Measurements from ENCODE around the gene TMEM25.
"Not testable (repeated sequence)": the region's sequence is repeated elsewhere in the genome, so short reads cannot be mapped to it uniquely, and the experiment has no call there.

Gene TMEM25

DNA sequence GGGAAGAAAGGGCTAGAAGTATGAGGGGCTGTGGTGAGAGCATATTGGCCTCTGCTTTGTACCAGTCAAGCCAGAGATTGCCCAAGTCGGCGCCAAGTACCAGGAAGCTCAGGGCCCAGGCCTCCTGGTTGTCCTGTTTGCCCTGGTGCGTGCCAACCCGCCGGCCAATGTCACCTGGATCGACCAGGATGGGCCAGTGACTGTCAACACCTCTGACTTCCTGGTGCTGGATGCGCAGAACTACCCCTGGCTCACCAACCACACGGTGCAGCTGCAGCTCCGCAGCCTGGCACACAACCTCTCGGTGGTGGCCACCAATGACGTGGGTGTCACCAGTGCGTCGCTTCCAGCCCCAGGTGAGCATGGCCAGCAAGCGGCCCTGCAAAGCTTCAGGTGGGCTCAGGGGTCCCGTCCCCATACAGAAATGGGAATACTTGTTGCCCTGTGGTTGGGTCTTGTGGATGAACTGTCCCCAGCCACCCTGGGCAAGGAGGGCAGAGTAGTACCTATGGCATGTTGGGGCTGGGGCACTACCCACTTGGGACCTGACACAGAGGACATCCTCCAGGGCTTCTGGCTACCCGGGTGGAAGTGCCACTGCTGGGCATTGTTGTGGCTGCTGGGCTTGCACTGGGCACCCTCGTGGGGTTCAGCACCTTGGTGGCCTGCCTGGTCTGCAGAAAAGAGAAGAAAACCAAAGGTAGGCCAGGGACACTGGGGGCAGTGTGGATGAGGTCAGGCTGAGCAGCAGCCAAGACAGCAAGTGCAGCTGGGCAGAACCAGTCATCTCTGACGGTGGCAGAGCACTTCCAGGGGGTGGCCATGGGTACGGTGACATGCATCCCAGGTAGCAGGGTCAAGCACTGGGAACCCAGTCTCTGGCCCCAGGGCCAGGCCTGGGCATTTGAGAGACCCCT, 2.1 kb downstream of the TMEM25 start:
- no peak for DNase-seq

- DNase-seq: no peak
Measured at GRCh38 chr11:118533769-118534729, 3.1 kb downstream of the TMEM25 start.

DNA sequence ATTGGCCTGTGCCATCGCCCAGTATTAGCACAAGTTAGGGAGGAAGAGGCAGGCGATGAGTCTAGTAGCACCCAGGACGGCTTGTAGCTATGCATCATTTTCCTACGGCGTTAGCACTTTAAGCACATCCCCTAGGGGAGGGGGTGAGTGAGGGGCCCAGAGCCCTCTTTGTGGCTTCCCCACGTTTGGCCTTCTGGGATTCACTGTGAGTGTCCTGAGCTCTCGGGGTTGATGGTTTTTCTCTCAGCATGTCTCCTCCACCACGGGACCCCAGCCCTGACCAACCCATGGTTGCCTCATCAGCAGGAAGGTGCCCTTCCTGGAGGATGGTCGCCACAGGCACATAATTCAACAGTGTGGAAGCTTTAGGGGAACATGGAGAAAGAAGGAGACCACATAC, 4.3 kb downstream of the TMEM25 start:
- DNase-seq: no peak

DNA sequence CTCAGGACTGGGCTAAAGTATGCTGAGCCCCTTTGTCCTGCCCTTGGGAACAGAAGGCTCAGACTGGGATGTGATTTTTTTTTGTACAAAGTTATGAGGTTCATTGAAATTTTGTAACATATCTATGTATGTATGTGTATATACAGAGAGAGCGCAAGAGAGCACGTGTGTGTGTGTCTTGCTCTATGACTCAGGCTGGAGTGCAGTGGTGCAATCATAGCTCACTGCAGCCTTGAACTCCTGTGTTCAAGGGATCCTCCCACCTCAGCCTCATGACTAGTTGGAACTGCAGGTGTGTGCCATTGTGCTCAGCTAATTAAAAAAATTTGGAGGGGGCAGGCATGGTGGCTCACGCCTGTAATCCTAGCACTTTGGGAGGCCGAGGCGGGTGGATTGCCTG, 5.7 kb downstream of the TMEM25 start:
- no peak for DNase-seq

GRCh38 chr11:118537409-118537980, 6.5 kb downstream of the TMEM25 start:
- DNase-seq: no peak

- no peak for DNase-seq
Measured at GRCh38 chr11:118544010-118544646, 13.1 kb downstream of the TMEM25 start.

DNA sequence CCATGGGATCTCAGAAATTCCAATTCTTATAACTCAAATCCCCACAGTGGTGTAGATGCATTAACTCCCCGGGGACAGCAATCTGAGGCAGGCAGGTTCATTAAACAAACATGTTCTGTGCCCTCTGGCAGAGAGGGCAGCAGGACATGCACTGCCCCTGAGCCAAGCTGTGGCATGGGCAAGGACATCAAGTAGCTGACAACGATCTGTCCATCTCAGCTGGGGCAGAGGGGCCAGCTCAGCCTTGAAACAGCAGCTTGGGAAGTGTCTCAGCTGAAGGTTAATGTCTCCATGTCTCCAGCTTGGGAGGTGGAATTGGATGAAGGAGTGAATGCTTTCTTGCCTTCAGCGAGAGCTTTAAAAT, 13.6 kb downstream of the TMEM25 start:
- DNase-seq: no peak

DNA sequence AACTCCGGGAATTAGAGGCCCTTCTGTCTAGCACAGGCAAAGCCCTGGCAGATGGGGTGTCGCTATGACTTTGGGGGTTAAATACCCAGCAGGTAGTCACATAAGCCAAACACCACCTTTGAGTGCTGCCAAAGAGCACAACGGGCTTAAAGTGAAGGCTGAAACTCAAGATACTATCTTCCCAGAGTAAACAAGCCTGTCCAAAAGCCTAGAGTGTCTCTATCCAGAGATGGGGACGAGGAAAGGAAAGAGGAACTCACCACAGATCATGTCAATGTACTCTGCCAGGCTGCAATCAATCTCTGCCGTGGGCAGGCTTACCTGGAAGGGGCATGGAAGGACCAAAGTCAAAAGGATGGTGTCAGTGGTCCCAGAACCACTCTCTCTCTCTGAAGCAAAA, 14.5 kb downstream of the TMEM25 start:
- DNase-seq: no peak

GRCh38 chr11:118547132-118547531, 16.1 kb downstream of the TMEM25 start:
- DNase-seq: no peak

DNA sequence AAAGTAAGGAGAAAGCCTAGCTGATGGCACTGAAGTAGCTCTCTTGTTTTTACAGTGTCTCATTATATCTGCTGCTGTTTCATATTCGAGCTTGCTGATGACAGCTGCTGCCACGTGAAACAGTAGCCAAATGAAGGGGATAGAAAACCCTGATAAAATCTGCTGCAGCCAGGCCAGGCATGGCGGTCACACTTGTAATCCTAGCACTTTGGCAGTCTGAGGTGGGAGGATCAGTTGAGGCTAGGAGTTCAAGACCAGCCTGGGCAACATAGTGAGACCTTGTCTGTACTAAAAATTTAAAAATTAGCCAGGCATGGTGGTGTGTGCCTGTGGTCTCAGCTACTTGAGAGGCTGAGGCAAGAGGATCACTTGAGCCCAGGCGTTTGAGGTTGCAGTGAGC, 21.3 kb downstream of the TMEM25 start:
- no peak for DNase-seq

DNA sequence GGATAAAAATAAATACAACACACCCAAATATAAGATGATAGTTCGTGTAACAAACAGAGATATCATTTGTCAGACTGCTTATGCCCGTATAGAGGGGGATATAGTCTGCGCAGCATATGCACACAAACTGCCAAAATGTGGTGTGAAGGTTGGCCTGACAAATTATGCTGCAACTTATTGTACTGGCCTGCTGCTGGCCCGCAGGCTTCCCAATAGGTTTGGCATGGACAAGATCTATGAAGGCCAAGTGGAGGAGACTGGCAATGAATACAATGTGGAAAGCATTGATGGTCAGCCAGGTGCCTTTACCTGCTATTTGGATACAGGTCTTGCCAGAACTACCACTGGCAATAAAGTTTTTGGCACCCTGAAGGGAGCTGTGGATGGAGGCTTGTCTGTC, 29.8 kb downstream of the TMEM25 start:
- no peak for DNase-seq

- no peak for DNase-seq
Measured at GRCh38 chr11:118565051-118565450, 34.1 kb downstream of the TMEM25 start.

DNA sequence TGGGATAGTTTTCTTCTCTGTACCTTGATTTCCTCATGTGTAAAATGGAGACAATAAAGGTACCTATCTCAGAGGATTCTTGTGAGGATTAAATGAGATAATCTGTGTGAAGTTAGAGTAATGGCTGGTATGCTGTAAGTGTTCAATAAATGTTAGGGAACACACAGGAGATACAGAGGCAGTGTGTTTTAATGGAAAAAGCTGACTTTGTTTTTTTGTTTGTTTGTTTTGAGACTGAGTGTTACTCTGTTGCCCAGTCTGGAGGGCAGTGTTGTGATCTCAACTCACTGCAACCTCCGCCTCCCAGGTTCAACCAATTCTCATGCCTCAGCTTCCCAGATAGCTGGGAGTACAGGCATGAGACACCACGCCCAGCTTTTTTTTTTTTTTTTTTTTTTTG, 38.7 kb downstream of the TMEM25 start:
- no peak for DNase-seq

DNA sequence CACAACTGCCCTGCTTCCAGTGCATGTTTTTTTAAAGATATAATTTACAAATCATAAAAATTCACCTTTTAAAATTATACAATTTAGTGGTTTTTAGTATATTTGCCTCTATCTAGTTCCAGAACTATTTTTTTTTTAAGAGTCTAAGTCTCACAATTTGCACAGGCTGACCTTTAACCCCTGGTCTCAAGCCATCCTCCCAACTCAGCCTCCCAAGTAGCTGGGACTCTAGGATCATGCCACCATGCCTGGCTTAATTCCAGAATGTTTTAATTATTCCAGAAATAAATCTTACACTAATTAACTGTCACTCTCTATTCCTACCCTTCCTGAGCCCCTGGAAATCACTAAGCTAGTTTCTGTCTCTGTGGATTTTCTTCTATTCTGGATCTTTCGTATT, 39.8 kb downstream of the TMEM25 start:
- DNase-seq: no peak

DNA sequence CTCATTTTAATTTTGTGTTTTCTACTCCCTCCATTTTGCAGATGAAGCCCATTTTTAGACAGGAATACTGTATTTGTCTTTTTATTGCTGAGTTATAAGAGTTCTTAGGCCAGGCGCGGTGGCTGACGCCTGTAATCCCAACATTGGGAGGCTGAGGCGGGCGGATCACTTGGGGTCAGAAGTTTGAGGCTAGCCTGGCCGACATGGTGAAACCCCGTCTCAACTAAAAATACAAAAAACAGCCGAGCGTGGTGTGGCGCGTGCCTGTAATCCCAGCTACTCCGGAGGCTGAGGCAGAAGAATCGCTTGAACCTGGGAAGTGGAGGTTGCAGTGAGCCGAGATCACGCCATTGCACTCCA, 40.7 kb downstream of the TMEM25 start:
- DNase-seq: peak; percentile 4

DNA sequence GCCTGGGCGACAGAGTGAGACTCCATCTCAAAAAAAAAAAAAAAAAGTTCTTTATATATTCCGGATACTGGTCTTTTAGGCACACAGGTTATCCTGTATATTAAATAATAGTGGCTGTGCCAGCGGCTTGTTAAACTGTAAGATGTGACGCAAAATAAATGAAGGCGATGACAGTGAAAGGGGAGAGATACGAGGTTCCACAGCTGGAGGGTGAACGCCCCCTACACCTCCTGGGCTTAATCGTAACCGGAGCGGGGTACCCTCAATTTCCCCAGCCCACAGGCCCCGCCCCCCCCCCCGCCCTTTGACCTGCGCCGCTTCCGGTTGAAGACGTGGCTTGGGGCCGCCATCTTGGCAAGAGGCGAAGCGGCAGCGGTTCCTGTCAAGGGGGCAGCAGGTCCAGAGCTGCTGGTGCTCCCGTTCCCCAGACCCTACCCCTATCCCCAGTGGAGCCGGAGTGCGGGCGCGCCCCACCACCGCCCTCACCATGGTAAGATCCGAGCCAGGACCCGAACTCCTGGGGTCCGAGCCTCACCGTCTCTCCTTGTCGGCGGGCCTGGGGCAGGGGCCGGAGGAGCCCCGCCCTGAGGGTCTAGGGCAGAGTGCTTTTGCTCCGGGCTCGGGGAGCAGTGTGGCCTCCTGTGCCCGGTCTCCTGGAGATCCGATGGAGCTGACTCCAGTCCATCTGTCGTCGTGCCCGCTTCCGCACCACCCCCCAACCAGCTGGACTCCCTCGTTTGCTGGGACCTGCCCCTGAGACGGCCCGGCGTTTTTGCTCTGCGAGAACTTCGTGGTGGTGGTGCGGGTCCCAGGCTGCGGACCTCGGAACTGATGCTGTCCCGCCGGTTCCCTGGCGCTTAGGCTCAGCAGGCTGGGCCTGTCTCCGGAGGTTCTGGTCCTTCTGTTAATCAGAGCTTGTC, 41.3 kb downstream of the TMEM25 start, which contains the start of gene ARCN1:
Gene ARCN1 (plus strand): TSS at position 349 of the 920 bp plus-strand sequence. CDS start 139 bp downstream, at position 488.
- peak; percentile 66 for DNase-seq

DNA sequence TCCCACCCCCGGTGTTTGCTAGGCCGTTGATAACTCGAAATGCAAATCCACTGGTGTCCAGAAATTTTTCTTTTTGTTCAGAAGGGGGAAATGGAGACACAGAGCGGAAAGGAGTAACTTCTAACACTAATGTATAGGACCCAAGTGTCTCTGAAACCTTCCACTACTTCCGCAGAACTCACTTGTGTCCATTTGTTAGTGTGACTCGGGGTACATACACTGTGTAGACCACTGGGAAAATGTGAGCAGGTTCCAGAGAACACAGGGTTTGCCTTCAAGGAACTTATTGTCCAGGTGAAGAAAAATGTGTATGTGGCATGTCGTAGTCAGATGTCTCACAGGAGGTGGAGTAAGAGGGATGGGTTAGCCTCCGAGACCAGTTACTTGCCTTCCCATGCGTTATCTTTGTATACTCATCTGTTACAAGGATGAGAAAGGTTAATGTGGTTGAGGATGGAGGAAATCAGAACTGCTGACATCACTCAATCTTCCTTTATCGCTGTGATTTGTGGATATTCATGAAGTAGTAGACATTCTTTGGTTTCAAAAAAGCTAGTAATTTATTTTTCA, 42.1 kb downstream of the TMEM25 start:
- DNase-seq: no peak

DNA sequence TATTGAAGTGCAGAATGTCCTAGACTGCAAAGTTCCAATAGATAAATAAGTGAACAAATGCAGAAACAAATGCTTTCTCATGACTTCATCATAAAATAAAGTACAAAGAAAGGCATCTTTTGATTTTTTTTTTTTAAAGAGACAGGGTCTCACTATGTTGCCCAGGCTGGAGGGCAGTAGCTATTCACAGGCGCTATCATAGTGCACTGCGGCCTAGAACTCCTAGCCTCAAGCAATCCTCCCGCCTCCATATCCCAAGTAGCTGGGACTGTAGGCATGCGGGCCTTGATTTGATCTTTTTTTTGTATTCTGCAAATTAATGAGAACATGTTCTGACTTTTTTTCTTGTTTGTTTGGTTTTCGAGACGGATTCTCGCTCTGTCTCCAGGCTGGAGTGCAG, 43.6 kb downstream of the TMEM25 start:
- DNase-seq: no peak

GRCh38 chr11:118577995-118578394, 47.0 kb downstream of the TMEM25 start:
- not testable (repeated sequence) for DNase-seq

GRCh38 chr11:118581057-118581456, 50.1 kb downstream of the TMEM25 start:
- no peak for DNase-seq

Data from T-helper 9 cell (primary cell).